Measurements from ENCODE around the gene ATP7B. TPM values are rescaled to one million over a fixed set of nuclear protein-coding genes. Genes with fewer than 3 reads are reported as not detected.

Gene ATP7B
- total and polyA plus RNA-seq, 2 donors (not counting 1 experiment from before 2014, with no cell fraction given), result 1.7 to 3.3 TPM

- TF ChIP-seq EZH2 (IDR thresholded peaks at IDR 0.05; ENCODE audit: low read length, missing control alignments), result no peak
- TF ChIP-seq CTCF (conservative IDR thresholded peaks at IDR 0.05 in 1 of 2, IDR thresholded peaks at IDR 0.05 in 1 of 2; ENCODE audit: low read depth in 1 of 2, low read length in 2 of 2), result no peak
- Histone ChIP-seq H3K4me3 (replicated peaks in 1 of 4; ENCODE audit: control extremely low read depth in 1 of 4, insufficient read depth in 1 of 4, low read depth in 3 of 4, low read length in 4 of 4) (no peak overlapping the region), H3K27me3 (ENCODE audit: control insufficient read depth, insufficient read depth, low read length) (no peaks in the 10 kb centered on the region), H4K20me1 (ENCODE audit: control insufficient read depth, extremely low read depth, insufficient read depth, low read length) (no peaks in the 10 kb centered on the region), H3K4me1 (ENCODE audit: control insufficient read depth, extremely low read depth, insufficient read depth, low read length) (no peaks in the 10 kb centered on the region), H3K79me2 (ENCODE audit: control insufficient read depth, insufficient read depth, low read length) (no peaks in the 10 kb centered on the region), H2AFZ (ENCODE audit: low read length) (no peak overlapping the region), H3K9me3 (ENCODE audit: control insufficient read depth, insufficient read depth, low read depth, low read length) (no peaks in the 10 kb centered on the region), H3K27ac (ENCODE audit: insufficient read depth, low read length) (no peak overlapping the region), H3K9ac (ENCODE audit: insufficient read depth, low read length) (no peak overlapping the region), H3K4me2 (ENCODE audit: extremely low read depth, insufficient read depth, low read length) (no peak overlapping the region), H3K36me3 (ENCODE audit: control insufficient read depth, insufficient read depth, low read length) (no peaks in the 10 kb centered on the region)
- DNase-seq (ENCODE audit: low read depth in 2 of 2), result no peak
Observed at GRCh38 chr13:51927129-51927528, 84.1 kb downstream of the ATP7B start.

- Histone ChIP-seq H3K36me3 (ENCODE audit: control insufficient read depth, insufficient read depth, low read length) (no peaks in the 10 kb centered on the region), H4K20me1 (ENCODE audit: control insufficient read depth, extremely low read depth, insufficient read depth, low read length) (no peaks in the 10 kb centered on the region), H3K79me2 (ENCODE audit: control insufficient read depth, insufficient read depth, low read length) (no peaks in the 10 kb centered on the region), H3K27ac (ENCODE audit: insufficient read depth, low read length) (no peak overlapping the region), H3K9ac (ENCODE audit: insufficient read depth, low read length) (no peak overlapping the region), H3K27me3 (ENCODE audit: control insufficient read depth, insufficient read depth, low read length) (no peaks in the 10 kb centered on the region), H3K9me3 (ENCODE audit: control insufficient read depth, insufficient read depth, low read depth, low read length) (no peaks in the 10 kb centered on the region), H2AFZ (ENCODE audit: low read length) (no peak overlapping the region), H3K4me1 (ENCODE audit: control insufficient read depth, extremely low read depth, insufficient read depth, low read length) (no peaks in the 10 kb centered on the region), H3K4me2 (ENCODE audit: extremely low read depth, insufficient read depth, low read length) (no peak overlapping the region), H3K4me3 (replicated peaks in 1 of 4; ENCODE audit: control extremely low read depth in 1 of 4, insufficient read depth in 1 of 4, low read depth in 3 of 4, low read length in 4 of 4) (no peak overlapping the region)
- DNase-seq (ENCODE audit: low read depth in 2 of 2), result no peak
- no peak for TF ChIP-seq EZH2 (IDR thresholded peaks at IDR 0.05; ENCODE audit: low read length, missing control alignments)
- TF ChIP-seq CTCF (conservative IDR thresholded peaks at IDR 0.05 in 1 of 2, IDR thresholded peaks at IDR 0.05 in 1 of 2; ENCODE audit: low read depth in 1 of 2, low read length in 2 of 2), result no peak
Observed at GRCh38 chr13:51926528-51926885, 84.7 kb downstream of the ATP7B start.

GRCh38 chr13:51925865-51926527, 85.3 kb downstream of the ATP7B start:
- no peaks in the 10 kb centered on the region for H3K27me3 ChIP-seq (ENCODE audit: control insufficient read depth, insufficient read depth, low read length)
- no peaks in the 10 kb centered on the region for H4K20me1 ChIP-seq (ENCODE audit: control insufficient read depth, extremely low read depth, insufficient read depth, low read length)
- H3K79me2 ChIP-seq (ENCODE audit: control insufficient read depth, insufficient read depth, low read length), result no peaks in the 10 kb centered on the region
- DNase-seq (ENCODE audit: low read depth in 2 of 2), result no peak
- TF ChIP-seq CTCF (conservative IDR thresholded peaks at IDR 0.05 in 1 of 2, IDR thresholded peaks at IDR 0.05 in 1 of 2; ENCODE audit: low read depth in 1 of 2, low read length in 2 of 2) (no peak), EZH2 (IDR thresholded peaks at IDR 0.05; ENCODE audit: low read length, missing control alignments) (no peak)
- no peak overlapping the region for H3K9ac ChIP-seq (ENCODE audit: insufficient read depth, low read length)
- H3K9me3 ChIP-seq (ENCODE audit: control insufficient read depth, insufficient read depth, low read depth, low read length), result no peaks in the 10 kb centered on the region
- H2AFZ ChIP-seq (ENCODE audit: low read length), result no peak overlapping the region
- H3K36me3 ChIP-seq (ENCODE audit: control insufficient read depth, insufficient read depth, low read length), result no peaks in the 10 kb centered on the region
- H3K4me1 ChIP-seq (ENCODE audit: control insufficient read depth, extremely low read depth, insufficient read depth, low read length), result no peaks in the 10 kb centered on the region
- H3K4me3 ChIP-seq (replicated peaks in 1 of 4; ENCODE audit: control extremely low read depth in 1 of 4, insufficient read depth in 1 of 4, low read depth in 3 of 4, low read length in 4 of 4), result no peak overlapping the region
- no peak overlapping the region for H3K4me2 ChIP-seq (ENCODE audit: extremely low read depth, insufficient read depth, low read length)
- H3K27ac ChIP-seq (ENCODE audit: insufficient read depth, low read length), result no peak overlapping the region
